RKO (cell line): ENCODE measurements around the gene SLC15A3.
A peak's percentile ranks its signal among the peaks of the same experiment; 100 is the strongest.

Source experiments
- DNase-seq: peaks from one replicate; pipeline ENCODE4 v3.0.0-alpha.2; 2016; ENCODE audit warnings: low spot score

SLC15A3 gene

DNA sequence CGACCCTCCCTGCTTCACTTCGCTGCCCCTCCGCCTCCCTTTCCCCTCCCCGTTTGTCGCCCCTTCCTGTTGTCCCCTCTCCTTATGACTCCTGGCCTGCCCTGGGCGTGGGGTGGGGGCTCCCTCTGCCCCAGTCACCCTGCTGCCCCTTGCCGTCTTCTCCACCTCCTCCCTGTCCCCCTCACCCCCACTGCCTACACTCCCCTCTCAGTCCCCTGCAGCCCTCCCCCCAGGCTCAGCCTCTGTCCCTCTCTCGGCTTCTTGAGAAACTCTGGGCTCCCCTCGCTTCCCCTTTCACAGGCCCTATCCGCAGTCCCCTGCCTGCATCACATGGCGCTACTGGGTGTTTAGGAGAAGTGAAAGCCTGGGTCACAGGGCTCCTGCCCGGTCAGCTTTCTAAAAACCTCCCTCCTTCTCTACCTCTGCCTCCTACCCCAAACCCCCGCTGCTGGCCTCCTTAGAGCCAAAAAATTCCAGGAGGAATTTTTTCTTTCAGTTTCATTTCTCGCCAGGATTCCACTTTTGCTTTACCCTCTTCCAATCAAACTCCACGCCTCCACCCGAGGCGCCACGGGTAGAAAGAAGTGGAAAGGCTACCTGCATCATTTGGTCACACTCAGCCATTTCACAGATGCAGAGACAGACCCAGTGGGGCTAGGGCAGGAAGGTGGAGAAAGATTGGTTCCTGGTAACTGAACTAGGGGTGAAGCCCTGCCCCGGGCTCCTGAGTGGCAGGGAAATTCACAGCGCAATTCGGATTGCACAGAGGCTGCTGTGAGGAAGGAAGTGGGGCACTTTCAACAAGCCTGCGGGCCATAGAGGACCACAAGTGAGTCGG lies at the start of gene SLC15A3:
Gene SLC15A3 (minus strand): TSS at position 273 of the 838 bp plus-strand sequence. CDS start 625 bp downstream, outside the sequence.
- peak; percentile 61 for DNase-seq

DNA sequence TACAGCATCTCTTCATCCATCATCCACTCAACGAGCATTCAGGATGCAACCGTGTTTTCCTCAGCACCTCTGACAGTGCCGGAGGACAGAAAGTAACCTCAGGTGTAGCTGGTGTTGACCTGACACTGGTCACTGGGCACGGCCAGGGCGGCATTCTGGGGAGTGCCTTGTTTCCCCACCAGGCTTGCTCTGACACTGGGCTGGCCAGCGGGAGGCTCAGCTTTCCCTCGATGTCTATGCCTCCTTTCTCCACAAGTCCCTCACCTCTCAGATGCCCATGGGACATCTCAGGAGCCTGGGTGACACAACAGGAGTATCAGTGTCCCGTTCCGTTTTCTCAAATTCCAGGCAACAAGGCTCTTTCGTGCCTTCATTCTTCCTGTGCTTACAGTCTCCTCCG lies 48.5 kb upstream of the SLC15A3 start:
- no peak for DNase-seq

DNA sequence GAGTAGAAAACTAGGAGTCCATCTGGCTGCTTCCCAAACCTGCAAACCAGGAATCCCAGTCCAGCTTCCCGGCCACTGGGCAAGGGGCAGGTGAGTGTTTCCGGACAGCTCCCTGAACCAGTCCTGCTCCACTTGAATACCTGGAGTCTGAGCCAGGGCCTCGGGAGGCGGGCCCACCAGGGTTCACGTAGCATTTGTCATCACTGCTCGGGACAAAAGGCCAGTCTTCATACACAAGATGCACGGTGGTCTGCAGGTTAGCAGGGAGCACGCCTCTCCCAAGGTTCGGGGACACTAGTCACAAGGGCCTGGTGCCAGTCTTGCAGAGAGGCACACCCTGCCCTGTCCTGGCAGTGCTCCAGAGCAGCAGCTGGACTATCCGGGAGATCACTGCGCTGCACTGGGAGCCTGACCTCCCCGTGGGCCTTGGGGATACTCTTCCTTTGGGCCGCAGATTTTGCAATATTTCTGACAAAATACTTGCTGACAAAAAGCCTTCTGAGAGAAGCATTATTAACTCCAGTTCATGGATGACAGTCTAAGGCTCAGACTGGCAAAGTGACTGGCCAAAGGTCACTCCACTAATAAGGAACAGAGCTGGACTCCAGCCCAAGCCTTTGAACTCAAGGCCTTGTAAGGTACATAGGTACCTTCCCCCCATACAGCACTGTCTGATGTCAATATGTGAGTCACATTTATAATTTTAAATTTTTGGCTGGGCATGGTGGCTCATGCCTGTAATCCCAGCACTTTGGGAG lies 44.6 kb upstream of the SLC15A3 start:
- no peak for DNase-seq

DNA sequence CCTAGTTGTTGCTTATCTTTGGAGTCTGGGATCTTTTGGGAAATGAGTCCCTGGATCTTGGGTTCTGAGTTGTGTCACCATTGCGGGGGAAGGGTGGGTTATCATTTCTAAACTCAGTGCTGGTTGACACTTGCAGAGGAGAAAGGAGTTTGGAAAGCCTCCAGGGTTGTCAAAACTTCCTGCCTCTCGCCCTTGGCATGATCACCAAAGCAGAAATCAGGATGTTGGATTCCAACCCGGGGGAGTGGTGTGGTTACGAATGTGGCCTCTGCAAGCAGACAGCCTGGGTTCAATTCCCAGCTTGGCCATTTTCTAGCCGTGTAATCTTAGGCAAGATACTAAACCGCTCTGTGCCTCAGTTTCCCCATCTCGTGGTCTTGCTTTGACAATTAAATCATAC lies 43.8 kb upstream of the SLC15A3 start:
- no peak for DNase-seq

DNA sequence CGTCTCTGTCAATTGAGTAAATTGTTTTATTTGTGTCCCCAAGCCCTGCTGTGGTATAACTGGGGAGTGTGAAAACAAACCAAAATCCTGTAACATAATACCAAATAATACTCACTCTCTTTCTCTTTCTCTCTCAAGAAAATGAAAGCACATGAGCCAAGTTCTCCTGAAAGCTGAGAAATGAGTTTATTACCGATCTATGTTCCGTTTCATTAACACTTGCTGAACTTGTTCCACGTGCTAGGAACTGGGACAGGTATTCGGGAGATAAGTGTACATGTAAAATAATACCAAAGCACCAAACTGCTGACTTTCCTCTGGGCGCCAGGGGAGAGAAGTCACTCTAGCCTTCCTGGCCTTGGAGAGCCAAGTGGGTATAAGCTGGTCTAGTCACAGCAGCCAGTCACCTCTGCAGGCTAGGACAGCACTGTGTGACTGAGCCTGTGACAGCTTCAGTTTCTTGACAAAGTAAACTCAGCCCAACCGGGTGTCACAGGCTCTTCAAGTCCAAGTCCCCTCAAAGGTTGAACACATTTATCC lies 42.6 kb upstream of the SLC15A3 start:
- DNase-seq: no peak

DNA sequence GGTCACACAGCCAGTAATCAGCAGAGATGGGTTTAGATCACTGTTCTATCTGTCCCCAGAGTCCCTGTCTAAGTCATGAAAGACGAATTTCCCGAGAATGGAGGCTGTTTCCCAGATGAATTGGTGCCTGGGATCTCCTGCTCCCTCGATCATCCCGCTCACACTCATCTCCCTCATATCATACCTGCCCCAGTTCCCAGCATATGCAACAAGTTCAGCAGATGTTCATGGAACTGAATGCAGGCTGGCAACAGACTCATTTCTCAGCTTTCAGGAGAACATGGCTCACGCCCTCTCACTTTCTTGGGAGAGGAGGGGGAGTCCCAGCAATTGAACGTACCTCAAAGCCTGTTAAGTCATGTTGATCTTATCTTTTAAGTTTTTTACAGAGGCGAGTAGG lies 41.6 kb upstream of the SLC15A3 start:
- no peak for DNase-seq

DNA sequence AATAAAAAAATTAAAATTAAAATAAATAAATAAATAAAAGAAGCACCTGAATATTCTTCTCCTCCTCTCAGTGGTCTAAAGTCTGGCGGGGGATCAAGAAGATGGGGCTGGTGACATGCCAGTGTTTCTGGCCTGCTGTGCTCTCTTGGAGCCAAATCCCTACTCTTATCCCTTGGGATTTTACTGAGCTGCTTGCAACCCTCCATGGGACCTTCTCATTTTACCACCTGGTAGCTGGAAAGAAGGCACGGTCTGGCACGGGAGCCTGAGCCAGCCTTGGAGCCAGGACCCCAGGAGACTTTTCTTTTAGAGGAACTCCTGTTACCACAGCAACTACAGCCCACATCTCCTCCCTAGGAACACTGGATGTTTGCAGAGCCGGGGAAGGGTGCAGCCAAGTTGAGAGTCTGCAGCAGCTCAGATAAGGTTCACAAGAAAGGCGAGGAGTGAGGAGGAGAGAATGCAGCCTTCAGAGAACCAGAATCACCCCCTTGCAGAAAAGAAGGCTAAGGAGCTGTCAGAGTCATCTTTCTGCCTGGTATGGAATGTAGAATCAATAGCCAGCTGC lies 41.0 kb upstream of the SLC15A3 start:
- DNase-seq: no peak

DNA sequence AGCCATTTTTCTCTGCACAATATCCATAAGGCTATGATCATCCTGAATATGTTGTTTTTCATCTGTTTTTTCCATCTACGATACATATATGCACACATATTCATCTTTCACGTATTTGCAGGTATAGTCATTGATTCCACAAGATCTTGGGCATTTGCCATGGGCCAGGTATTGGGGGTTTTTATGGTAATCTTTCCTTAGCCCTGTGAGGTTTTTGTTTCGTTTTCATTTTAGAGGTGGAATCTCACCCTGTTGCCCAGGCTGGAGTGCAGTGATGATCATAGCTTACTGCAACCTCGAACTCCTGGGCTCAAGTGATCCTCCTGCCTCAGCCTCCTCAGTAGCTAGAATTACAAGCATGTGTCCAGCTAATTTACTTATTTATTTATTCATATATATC lies 39.5 kb upstream of the SLC15A3 start:
- DNase-seq: no peak

DNA sequence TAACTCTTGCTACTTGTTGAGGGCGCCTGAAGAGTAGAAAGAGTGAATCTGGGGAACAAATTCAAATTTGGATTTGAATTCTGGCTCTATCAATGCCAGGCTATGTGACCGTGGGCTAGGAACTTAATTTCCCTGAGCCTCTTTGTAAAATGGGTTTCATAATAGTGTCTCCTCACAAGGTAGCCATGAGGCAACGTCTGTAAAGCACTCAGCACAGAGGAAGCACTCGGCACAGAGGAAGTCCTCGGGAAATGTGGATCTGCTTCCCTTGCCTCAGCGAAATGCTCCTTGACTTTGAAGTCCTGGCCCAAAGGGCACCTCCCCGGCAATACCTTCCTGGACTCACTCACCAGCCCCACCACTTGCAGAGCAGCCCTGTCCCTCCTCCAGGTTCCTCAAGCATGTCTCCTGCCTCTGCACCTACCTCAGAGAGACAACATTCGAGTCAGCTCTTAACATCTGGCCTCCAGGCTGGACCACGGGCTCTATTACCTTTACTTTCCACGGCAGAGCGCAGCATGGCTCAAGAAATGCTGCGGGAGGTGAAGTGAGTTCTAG lies 37.2 kb upstream of the SLC15A3 start:
- DNase-seq: no peak

DNA sequence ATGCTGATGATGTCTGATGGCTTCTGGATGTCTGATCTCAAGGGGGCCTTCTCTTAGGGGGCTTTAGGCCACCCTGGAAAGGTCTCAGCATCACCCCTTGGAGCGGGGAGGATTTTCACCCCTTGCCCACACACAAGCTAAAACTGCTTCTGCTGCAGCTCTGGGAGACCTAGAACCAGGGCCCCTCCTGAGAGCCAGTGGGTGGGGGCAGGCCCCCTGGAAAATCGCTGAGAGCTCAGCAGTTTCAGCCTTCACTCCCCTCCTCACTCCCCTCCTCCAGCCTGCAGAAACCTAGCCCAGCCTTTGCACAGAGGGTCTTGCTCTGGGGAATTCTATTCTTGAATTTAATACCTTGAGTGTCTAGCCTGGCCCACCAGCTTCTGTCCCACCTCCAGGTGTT lies 36.7 kb upstream of the SLC15A3 start:
- DNase-seq: no peak

DNA sequence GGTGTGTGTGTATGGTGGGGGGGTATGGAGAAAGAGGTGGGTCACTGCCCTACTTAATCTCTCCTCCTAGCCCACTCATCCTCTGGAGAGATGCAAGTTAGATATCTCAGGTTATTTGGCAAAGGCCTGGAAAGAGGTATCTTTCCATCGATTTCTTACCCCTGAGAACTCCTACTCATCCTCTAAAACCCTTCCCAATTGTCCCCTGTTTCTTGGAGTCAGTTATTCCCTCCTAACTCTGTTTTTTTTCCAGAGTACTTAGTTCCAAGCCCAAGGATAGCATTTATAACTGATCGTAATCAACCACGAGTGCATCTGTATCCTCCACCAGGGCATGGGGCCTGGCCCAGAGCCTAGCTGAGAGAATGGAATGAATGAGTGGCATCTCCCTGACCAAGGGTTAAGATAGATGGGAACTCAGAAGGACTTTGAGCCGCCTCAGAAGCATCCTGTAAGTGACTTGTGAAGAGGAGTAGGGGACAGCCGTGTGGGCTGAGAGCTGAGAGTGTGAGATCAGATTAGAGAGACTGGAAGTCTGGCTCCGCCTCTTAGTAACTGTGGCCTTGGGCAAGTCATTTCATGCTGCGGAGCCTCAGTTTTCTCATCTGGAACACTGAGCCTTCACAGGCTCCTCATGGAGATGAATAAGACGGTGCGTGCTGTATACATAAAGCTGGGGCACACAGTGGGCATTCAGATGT lies 35.8 kb upstream of the SLC15A3 start:
- no peak for DNase-seq

DNA sequence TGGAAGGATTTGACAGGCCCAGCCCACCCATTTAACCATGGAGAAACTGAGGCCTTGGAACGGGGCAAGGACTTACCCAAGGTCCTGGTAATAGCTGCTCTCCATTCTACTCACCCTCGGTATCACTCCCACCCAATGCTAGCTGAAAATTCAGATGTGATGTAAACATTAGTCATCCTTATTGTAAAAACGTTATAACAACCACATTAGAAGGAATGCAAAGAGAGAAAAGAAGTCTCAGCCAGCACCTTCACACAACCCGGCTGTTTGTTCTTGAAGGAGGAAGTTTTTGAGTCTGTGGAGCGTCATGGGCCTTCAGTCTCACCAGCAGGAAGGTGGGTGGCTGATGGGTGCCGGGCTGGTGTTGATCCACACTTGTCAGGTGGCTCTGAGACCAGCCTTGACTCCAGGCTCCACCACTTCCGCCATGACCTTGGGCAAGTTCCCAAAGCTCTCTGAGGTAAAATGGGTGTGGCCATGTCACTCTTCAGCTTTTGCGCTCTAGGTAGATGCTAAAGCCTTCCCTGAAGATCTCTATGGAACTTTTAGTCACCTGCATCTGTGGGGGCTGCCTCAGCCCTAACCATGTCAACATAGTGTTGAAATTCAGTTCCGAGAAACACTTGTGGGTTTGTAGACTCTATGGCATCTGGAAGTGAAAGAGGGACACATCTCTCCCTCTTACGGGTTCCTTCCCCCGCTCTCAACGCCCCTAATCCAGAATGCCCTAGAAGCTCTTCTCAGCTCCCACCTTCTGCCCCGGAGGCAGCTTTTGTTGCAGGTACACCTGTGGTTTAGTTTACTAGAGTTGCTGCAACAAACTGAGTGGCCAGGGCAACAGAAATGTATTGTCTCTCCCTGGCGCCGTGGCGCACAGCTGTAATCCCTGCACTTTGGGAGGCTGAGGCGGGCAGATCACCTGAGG lies 34.3 kb upstream of the SLC15A3 start:
- DNase-seq: peak; percentile 39

DNA sequence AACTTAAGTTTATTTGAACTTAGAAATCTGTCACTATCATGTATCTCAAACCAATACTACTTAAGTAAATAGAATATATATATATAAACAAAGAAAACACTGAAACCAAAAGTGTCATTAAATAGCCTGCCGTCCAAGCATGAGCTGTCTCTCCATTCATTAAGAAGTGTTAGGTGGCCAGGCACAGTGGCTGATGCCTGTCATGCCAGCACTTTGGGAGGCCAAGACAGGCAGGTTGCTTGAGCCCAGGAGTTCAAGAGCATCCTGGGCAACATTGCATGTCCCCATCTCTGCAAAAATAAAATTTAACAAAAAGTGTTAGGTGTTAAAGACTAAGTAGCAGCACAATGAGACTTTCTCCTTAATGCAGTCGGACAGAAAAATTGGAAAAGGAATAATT lies 33.5 kb upstream of the SLC15A3 start:
- DNase-seq: no peak

DNA sequence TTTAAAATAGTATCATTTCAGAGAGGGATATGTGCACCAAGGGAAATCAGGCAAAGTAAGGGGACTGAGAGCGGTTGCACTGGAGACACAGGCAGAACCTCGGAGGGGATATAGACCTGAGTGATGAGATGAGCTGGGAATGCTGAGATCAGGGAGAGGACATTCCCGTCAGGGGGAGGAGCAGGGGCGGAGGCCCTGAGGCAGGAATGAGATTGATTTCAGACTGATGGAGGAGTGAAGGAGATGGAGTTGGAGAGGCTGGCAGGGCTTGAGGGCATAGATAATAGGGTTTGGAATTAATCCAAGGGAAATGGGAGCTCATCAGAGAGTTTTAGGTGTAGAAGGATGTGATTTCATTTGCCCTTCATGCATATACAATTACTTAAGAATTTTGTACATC lies 32.7 kb upstream of the SLC15A3 start:
- no peak for DNase-seq

DNA sequence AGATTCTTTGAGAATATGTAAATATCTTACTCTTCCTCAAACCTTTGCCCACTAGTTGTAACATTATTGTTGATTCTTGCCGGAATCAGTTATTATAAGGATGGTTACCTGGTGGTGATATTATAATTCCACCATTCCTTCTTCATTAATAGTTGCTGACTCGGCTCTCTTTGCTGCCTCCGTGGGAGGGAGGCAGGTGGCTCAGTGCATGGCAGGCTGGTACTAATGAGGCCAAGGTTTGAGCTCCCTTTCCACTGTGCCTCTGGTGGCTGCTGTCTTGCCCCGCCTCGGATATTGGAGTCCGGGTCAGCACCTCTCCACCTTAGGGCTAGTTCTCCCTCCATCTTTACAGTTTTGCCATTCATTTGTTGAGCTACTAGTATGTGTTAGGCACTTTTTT lies 32.2 kb upstream of the SLC15A3 start:
- no peak for DNase-seq

DNA sequence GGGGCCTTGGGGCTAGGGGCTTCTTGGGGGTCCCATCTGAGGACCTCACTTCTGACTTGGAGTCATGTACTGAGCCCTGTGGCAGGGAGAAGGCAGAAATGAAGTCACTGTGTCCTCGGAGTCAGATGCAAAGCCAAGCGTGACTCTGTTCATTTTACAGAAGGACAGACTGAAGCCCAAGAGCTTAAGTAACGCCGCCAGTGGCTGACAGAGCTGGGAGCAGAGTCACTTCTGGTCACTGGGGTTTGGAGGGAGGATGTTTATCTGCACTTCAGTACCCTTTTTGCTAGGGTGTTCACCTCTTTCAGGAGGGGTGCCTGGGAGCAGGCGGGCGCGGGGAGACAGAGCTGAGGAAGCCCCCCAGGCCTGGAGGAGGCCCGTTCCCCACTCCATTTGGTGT lies 30.2 kb upstream of the SLC15A3 start:
- DNase-seq: no peak

DNA sequence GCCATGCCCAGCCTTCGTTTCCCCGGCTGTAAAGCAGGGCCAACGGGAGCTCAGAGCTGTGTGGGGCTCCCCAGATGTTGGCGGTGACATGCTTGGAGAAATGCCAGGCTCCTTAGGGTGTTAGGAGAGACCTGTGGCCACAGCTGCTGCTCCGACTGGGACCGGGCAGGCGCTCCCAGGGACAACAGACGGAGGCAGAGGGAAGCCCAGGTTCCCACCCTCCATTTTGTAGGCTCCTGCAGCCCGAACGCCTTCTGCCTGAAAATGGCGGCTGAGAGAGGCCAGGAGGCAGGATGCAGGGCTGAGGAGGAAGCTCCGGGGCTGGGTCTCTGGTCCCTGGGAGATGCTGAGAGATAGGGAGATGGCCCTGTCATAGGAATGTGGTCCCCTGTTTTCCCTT lies 29.5 kb upstream of the SLC15A3 start:
- no peak for DNase-seq

DNA sequence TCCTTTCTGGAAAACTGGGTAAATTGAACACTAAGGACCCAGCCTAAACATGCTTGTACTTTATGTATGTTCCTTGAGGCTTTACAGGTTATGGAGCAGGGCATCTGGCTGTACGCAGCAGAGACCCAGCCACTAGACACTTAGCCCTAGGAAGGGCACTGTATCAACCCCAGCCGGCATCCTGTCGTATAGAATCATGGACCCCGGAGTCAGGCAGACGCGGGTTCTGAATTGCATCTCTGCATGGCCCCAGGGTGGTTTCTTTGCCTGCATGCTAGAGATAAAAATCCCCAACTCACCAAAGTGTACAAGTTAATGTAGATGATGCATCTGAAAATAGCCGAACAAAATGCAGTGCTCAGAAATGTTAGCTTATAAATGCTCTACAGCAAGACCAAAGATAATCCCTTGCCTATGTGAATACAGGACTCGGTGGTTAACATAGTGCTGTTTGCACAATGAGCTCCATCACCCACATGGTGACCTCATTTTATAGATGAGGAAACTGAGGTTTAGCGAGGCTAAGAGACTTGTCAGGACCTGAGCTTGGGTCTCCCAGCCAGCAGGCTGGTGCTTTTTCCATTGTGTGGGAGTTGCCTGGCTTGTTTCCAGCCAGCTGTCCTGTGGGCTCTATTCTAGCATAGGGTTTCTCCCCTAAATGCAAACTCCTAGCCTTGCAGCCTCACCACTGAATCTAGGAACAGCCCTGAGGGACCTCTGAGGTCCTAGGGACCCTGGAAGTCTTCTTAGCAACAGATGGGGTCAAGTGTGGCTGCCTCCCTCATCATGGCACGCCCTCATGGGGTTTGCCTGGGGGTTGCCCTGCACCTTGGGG lies 26.8 kb upstream of the SLC15A3 start:
- no peak for DNase-seq

DNA sequence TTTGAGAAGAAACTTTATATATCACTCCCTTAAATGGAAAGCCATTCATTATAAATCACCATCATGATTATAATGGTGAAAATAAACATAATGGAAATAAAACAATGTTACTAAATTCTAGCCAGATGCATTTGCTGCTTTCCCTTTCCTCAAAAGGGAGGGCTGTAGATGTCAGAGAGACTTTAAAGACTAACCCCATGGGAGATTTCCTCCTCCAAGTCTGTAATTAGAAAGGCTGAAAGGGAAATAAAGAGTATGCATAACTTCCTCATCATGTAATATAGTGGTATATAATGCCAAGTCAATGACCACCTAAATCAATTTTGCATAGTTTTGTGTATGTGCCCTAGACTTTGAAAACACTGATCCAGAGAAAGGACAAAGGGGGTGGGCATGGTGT lies 25.9 kb upstream of the SLC15A3 start:
- no peak for DNase-seq

DNA sequence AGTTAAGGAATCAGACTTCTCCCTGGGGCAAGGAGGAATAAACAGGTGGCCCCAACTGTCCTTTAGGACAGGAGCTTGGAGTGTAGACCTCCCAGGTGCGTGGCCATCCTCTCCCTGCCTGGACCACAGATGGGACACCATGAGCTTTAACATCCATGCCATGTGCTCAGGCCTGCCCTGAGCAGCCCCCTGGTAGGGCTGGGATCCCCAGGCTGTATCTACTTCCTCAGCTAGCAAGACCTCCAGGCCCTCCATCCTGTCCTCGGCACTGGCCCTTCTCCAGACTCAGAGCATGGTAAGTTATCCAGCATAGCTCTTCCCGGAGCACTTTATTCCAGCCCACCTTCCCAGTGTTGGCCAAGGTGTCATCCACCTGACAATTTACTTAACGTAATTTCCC lies 25.2 kb upstream of the SLC15A3 start:
- no peak for DNase-seq
